Urothelium cell line (cell line): Measurements from ENCODE around the gene CCM2L.

ENCODE experiments used
- DNase-seq: peaks from one replicate; pipeline ENCODE4 v3.0.0; 2011; ENCODE audit warnings: low spot score, mixed read lengths
- FAIRE-seq: peaks from 2 replicates; lab custom pipeline; 2011; peaks lifted over from hg19 to GRCh38; lab: Jason Lieb, UNC

Gene CCM2L

GRCh38 chr20:31991339-31991705, 18.9 kb upstream of the CCM2L start:
- no peak for FAIRE-seq
- DNase-seq, result no peak

- FAIRE-seq (no peak), DNase-seq (no peak)
Observed at GRCh38 chr20:31992086-31992485, 18.2 kb upstream of the CCM2L start.

GRCh38 chr20:31996996-31997395, 13.2 kb upstream of the CCM2L start:
- no peak for FAIRE-seq
- no peak for DNase-seq

- no peak for FAIRE-seq
- DNase-seq, result no peak
Observed at GRCh38 chr20:31998246-31998645, 12.0 kb upstream of the CCM2L start.

- FAIRE-seq, result no peak
Observed at GRCh38 chr20:32003325-32003724, 6.9 kb upstream of the CCM2L start.

GRCh38 chr20:32004963-32005362, 5.3 kb upstream of the CCM2L start:
- DNase-seq (no peak), FAIRE-seq (no peak)

More at GRCh38 chr20:32003325-32003724, 6.9 kb upstream of the CCM2L start:
- DNase-seq, result no peak

GRCh38 chr20:32006053-32006452, 4.2 kb upstream of the CCM2L start:
- FAIRE-seq (no peak), DNase-seq (no peak)

GRCh38 chr20:32006841-32007786, 3.1 kb upstream of the CCM2L start:
- DNase-seq (no peak), FAIRE-seq (no peak)

- no peak for DNase-seq
- FAIRE-seq, result no peak
Observed at GRCh38 chr20:32007787-32008616, 2.2 kb upstream of the CCM2L start.

- DNase-seq (no peak), FAIRE-seq (no peak)
Observed at GRCh38 chr20:32009564-32009963, 674 bp upstream of the CCM2L start.

GRCh38 chr20:32010666-32011065, 428 bp downstream of the CCM2L start:
- no peak for FAIRE-seq
- DNase-seq, result no peak

GRCh38 chr20:32012159-32012688, 2.0 kb downstream of the CCM2L start:
- DNase-seq (no peak), FAIRE-seq (no peak)

GRCh38 chr20:32013326-32013725, 3.1 kb downstream of the CCM2L start:
- DNase-seq, result no peak
- FAIRE-seq, result no peak

GRCh38 chr20:32017711-32018251, 7.5 kb downstream of the CCM2L start:
- DNase-seq, result peak; percentile 74
- peak; percentile 37 for FAIRE-seq

GRCh38 chr20:32018269-32019155, 8.3 kb downstream of the CCM2L start:
- FAIRE-seq (no peak), DNase-seq (peak; percentile 91)

GRCh38 chr20:32019156-32019510, 8.9 kb downstream of the CCM2L start:
- FAIRE-seq, result no peak

GRCh38 chr20:32019563-32020463, 9.6 kb downstream of the CCM2L start:
- FAIRE-seq, result no peak
- DNase-seq, result no peak

More at GRCh38 chr20:32019156-32019510, 8.9 kb downstream of the CCM2L start:
- DNase-seq, result peak; percentile 87

GRCh38 chr20:32021091-32021490, 10.9 kb downstream of the CCM2L start:
- DNase-seq (no peak), FAIRE-seq (no peak)

GRCh38 chr20:32024683-32025295, 14.6 kb downstream of the CCM2L start:
- DNase-seq, result no peak
- FAIRE-seq, result no peak
